Caco-2 (cell line): ENCODE data around the gene LCN9. TPM values are rescaled to one million over a fixed set of nuclear protein-coding genes. Genes with fewer than 3 reads are reported as not detected.

Source experiments
- BruUV-seq: library from RNA; stranded (reverse); fragments of 400-500 nt; replicated peaks from 2 replicates; lab custom pipeline; 2021; lab: Mats Ljungman, UMichigan
- CTCF ChIA-PET: fragments of 300-600 bp; sonication (Branson Sonifier 250); formaldehyde crosslinking; loops from one replicate; lab custom pipeline; 2022; ENCODE audit warnings: antibody characterized with exemption; lab: Charles Lee
- POLR2A ChIA-PET: fragments of 300-600 bp; sonication (Branson Sonifier 250); formaldehyde crosslinking; loops from one replicate; lab custom pipeline; 2022; ENCODE audit warnings: antibody characterized with exemption; lab: Charles Lee
- DNase-seq, 2 experiments: peaks; one replicate each; pipeline versions ENCODE4 v3.0.0 to v3.0.0-alpha.2; 2020 to 2022
- H3K27me3 ChIP-seq: replicated peaks from 2 replicates; pipeline ENCODE4 v1.6.0; 2011; ENCODE audit warnings: low read length; ENCODE audit not compliant: control insufficient read depth, insufficient read depth
- H3K36me3 ChIP-seq: 2 replicates; pipeline ENCODE4 v1.5.1; 2011; ENCODE audit warnings: low read length; ENCODE audit not compliant: control insufficient read depth, insufficient read depth
- H3K4me1 ChIP-seq: fragments of 250-450 bp; sonication (Bioruptor Pico); 2 replicates; pipeline ENCODE4 v1.5.1; 2020; ENCODE audit warnings: mild to moderate bottlenecking
- H3K4me3 ChIP-seq: 2 replicates; pipeline ENCODE4 v1.5.1; 2011; ENCODE audit warnings: low read depth, mild to moderate bottlenecking, control low read depth, low read length
- H3K9me3 ChIP-seq: fragments of 250-450 bp; sonication (Bioruptor Pico); 2 replicates; pipeline ENCODE4 v1.5.1; 2020; ENCODE audit warnings: mild to moderate bottlenecking, moderate library complexity
- H3K27ac Mint-ChIP-seq: one replicate; pipeline ENCODE4 v1.8.0; 2022; ENCODE audit warnings: mixed read lengths; ENCODE audit not compliant: unreplicated experiment
- H3K27me3 Mint-ChIP-seq: one replicate; pipeline ENCODE4 v1.8.0; 2022; ENCODE audit warnings: mixed read lengths; ENCODE audit not compliant: insufficient read depth, unreplicated experiment
- H3K36me3 Mint-ChIP-seq: one replicate; pipeline ENCODE4 v1.8.0; 2022; ENCODE audit warnings: mild to moderate bottlenecking, mixed read lengths; ENCODE audit not compliant: insufficient read depth, unreplicated experiment
- H3K4me1 Mint-ChIP-seq: one replicate; pipeline ENCODE4 v1.8.0; 2022; ENCODE audit warnings: low read depth, mixed read lengths; ENCODE audit not compliant: unreplicated experiment
- H3K4me3 Mint-ChIP-seq: one replicate; pipeline ENCODE4 v1.8.0; 2022; ENCODE audit warnings: mild to moderate bottlenecking, moderate library complexity, mixed read lengths; ENCODE audit not compliant: unreplicated experiment
- H3K9me3 Mint-ChIP-seq: one replicate; pipeline ENCODE4 v1.8.0; 2022; ENCODE audit warnings: mixed read lengths; ENCODE audit not compliant: unreplicated experiment
- intact Hi-C: fragments of 100-400 bp; cut with micrococcal nuclease; formaldehyde crosslinking; loops from one replicate; pipeline ENCODE4 v1.10.0; 2022; ENCODE audit not compliant: unreplicated experiment
- total RNA-seq: library from RNA; stranded (reverse); gene quantifications from 2 replicates; pipeline ENCODE4 v1.2.3, GENCODE V29; 2022
- TF ChIP-seq, protein P1 (sequence below), 2 experiments: fragments of 200-600 bp in 1 of 2; IDR thresholded peaks; 1 replicate in 1 of 2; 2 replicates in 1 of 2; pipeline versions ENCODE4 v1.5.1 to v1.8.0; 2011 to 2022; ENCODE audit warnings: antibody characterized with exemption in 1 of 2, control low read depth in 1 of 2, inconsistent platforms in 1 of 2, low read depth in 1 of 2, low read length in 1 of 2, mild to moderate bottlenecking in 1 of 2, moderate library complexity in 1 of 2; ENCODE audit not compliant: insufficient read depth in 1 of 2, severe bottlenecking in 1 of 2, unreplicated experiment in 1 of 2

Gene LCN9
- total RNA-seq, 1 experiment from 2014 or later = not detected

DNA sequence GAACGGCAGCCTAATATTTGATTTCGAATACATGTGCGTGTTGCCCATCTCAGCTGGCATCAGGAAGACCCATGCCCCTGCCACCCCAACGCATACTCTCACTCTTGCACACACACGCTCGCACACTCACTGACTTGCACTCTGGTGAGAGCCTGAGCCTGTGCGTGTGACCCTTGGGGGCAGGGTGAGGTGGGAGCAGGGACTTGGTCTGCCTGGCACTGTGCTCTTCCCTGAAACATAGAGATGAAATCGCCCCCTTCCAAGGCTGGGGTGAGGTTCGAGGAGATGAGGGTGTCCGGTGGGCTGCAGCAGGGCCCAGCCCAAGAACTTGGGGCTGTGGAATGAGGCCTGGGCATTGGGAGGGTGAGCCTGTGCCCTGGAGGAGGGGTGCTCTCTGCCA is 1.2 kb downstream of the LCN9 start:
- H3K27me3 Mint-ChIP-seq = peaks cover 11% of the 10 kb centered on the region
- no peak overlapping the region for H3K4me3 Mint-ChIP-seq
- Histone ChIP-seq H3K27me3 (no peaks in the 10 kb centered on the region), H3K9me3 (no peaks in the 10 kb centered on the region; the same call in 1 of the 2 replicates), H3K4me1 (no peaks in the 10 kb centered on the region), H3K4me3 (no peak overlapping the region), H3K36me3 (no peaks in the 10 kb centered on the region)
- H3K4me1 Mint-ChIP-seq = no peaks in the 10 kb centered on the region
- DNase-seq = no peak
- POLR2A ChIA-PET = no interaction called here
- intact Hi-C loops = no loop called here
- H3K36me3 Mint-ChIP-seq = no peaks in the 10 kb centered on the region
- CTCF ChIA-PET = no interaction called here
- TF ChIP-seq, protein P1, sequence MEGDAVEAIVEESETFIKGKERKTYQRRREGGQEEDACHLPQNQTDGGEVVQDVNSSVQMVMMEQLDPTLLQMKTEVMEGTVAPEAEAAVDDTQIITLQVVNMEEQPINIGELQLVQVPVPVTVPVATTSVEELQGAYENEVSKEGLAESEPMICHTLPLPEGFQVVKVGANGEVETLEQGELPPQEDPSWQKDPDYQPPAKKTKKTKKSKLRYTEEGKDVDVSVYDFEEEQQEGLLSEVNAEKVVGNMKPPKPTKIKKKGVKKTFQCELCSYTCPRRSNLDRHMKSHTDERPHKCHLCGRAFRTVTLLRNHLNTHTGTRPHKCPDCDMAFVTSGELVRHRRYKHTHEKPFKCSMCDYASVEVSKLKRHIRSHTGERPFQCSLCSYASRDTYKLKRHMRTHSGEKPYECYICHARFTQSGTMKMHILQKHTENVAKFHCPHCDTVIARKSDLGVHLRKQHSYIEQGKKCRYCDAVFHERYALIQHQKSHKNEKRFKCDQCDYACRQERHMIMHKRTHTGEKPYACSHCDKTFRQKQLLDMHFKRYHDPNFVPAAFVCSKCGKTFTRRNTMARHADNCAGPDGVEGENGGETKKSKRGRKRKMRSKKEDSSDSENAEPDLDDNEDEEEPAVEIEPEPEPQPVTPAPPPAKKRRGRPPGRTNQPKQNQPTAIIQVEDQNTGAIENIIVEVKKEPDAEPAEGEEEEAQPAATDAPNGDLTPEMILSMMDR (IDR thresholded peaks at IDR 0.05; ENCODE audit: insufficient read depth in 1 of 2, low read depth in 1 of 2, low read length in 1 of 2, severe bottlenecking in 1 of 2, unreplicated experiment in 1 of 2) = no peak
- H3K27ac Mint-ChIP-seq = no peak overlapping the region
- H3K9me3 Mint-ChIP-seq = peaks cover 10% of the 10 kb centered on the region
- BruUV-seq = no TSS peak

DNA sequence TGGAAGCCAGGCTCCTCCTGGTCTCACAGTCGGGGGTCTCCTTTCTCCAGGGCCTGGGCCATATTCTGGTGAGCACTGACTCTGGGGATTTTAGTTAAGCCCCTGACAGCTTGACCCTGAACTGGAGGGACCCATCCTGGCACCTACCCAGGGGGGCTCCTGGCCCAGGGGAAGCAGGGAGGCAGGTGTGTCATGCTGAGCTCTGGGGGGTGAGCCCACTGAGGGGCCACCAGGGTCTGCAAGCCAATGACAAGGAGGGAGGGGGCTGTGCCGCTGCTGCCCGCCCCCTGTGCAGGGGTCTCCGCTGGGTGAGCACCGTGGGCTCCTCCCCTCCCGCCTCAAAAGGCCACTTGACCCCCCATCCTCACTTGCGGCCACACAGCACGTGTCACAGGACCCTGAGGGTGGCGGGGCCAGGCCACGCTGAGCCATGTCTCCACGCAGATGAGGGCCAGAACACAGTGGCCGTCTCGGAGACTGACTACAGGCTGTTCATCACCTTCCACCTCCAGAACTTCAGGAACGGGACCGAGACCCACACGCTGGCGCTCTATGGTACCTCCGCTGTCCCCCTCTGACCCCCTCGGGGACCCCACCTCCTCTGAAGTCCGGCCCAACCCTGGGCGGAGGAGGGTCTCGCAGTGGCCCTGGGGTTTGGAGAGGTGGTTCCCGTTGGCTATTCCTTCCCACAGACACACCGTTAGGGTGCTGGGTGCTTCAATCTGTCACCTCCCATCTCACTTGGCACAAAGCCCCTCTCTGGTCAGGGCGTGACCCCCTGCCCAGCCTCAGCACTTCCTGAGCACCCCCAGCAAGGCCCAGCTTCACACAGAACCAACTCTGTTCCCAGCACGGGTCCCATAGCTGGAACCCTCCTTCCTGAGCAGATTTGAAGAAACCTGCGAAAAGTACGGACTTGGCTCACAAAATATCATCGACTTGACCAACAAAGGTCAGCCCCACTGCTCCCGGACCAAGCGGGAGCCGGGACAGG is 2.0 kb downstream of the LCN9 start:
- intact Hi-C loops = no loop called here
- Histone ChIP-seq H3K4me1 (no peaks in the 10 kb centered on the region), H3K4me3 (no peak overlapping the region), H3K27me3 (no peaks in the 10 kb centered on the region), H3K36me3 (no peaks in the 10 kb centered on the region), H3K9me3 (no peaks in the 10 kb centered on the region)
- Mint-ChIP-seq H3K9me3 (peaks cover 10% of the 10 kb centered on the region), H3K27me3 (peaks cover 11% of the 10 kb centered on the region), H3K4me3 (no peak overlapping the region), H3K27ac (no peak overlapping the region), H3K4me1 (no peaks in the 10 kb centered on the region), H3K36me3 (no peaks in the 10 kb centered on the region)
- TF ChIP-seq, protein P1 (IDR thresholded peaks at IDR 0.05; ENCODE audit: insufficient read depth in 1 of 2, low read depth in 1 of 2, low read length in 1 of 2, severe bottlenecking in 1 of 2, unreplicated experiment in 1 of 2) = no peak
- ChIA-PET CTCF (no interaction called here), POLR2A (no interaction called here)
- no peak for DNase-seq
- no TSS peak for BruUV-seq

DNA sequence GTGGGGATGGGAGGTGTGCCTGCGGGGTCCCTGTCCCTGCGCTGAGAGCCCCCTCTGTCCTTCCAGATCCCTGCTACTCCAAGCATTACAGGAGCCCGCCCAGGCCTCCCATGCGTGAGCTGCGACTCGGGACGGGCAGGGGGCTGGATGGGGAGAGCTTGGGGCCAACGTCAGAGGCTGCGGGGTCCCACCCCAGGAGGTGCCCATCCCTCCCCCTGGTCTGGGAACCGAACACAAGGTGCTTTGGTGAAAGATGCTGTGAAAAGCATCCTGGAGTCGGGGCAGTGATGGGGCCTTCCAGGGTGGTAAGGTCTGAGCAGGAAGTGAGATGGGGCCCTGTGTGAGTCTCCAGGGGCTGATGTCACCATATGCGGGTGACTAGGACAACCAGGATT is 2.7 kb downstream of the LCN9 start:
- no TSS peak for BruUV-seq
- Mint-ChIP-seq H3K9me3 (peaks cover 10% of the 10 kb centered on the region), H3K27ac (no peak overlapping the region), H3K4me3 (no peak overlapping the region), H3K4me1 (no peaks in the 10 kb centered on the region), H3K36me3 (no peaks in the 10 kb centered on the region), H3K27me3 (peaks cover 11% of the 10 kb centered on the region)
- no peaks in the 10 kb centered on the region for H3K9me3 ChIP-seq
- intact Hi-C loops = no loop called here
- no peak for DNase-seq
- no peaks in the 10 kb centered on the region for H3K4me1 ChIP-seq
- ChIA-PET CTCF (no interaction called here), POLR2A (no interaction called here)
- TF ChIP-seq, protein P1 (IDR thresholded peaks at IDR 0.05; ENCODE audit: insufficient read depth in 1 of 2, low read depth in 1 of 2, low read length in 1 of 2, severe bottlenecking in 1 of 2, unreplicated experiment in 1 of 2) = no peak
- no peaks in the 10 kb centered on the region for H3K27me3 ChIP-seq
- H3K4me3 ChIP-seq = no peak overlapping the region
- H3K36me3 ChIP-seq = no peaks in the 10 kb centered on the region
